MM.1S (cell line): Measurements from ENCODE around the gene RALGDS.

Experiments used
- CTCF ChIP-seq: fragments of 300-600 bp; sonication (generic); IDR thresholded peaks from 2 replicates; pipeline ENCODE4 v1.5.1; 2016; ENCODE audit warnings: antibody characterized with exemption, low read length, mixed read lengths
- EZH2 ChIP-seq: fragments of 300-600 bp; sonication (generic); optimal IDR thresholded peaks from 2 replicates; pipeline ENCODE3; 2017; ENCODE audit warnings: low read depth, mild to moderate bottlenecking, antibody characterized with exemption, low read length, mixed read lengths

DNA sequence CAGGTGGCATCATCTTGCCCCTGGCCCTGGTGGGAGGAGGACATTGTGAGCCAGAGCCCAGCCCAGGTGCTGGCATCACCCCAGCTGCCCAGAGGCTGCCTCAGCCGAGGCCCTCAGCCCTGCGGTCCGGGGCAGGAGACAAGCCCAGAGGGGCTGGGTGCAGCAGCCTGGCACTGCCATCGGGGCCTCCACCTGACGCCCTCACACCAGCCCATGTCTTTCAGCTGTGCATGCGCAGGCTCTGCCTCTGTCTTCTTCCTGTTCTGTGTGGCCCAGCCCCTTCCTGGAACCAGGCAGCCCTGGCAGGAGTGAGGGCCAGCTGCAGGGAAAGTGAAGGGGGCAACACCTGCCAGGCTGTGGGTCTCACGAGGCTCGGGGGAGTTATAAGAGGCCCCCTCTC is 64.0 kb downstream of the RALGDS start:
- TF ChIP-seq EZH2 (no peak), CTCF (no peak)
